Suppressor macrophage treated with lipopolysaccharide for 1 hour (primary cell): ENCODE results near the gene PARVG.

Source experiments
- DNase-seq, 3 donors: peaks; one replicate each; pipeline ENCODE4 v3.0.0-alpha.2; 2020 to 2022

PARVG gene

DNA sequence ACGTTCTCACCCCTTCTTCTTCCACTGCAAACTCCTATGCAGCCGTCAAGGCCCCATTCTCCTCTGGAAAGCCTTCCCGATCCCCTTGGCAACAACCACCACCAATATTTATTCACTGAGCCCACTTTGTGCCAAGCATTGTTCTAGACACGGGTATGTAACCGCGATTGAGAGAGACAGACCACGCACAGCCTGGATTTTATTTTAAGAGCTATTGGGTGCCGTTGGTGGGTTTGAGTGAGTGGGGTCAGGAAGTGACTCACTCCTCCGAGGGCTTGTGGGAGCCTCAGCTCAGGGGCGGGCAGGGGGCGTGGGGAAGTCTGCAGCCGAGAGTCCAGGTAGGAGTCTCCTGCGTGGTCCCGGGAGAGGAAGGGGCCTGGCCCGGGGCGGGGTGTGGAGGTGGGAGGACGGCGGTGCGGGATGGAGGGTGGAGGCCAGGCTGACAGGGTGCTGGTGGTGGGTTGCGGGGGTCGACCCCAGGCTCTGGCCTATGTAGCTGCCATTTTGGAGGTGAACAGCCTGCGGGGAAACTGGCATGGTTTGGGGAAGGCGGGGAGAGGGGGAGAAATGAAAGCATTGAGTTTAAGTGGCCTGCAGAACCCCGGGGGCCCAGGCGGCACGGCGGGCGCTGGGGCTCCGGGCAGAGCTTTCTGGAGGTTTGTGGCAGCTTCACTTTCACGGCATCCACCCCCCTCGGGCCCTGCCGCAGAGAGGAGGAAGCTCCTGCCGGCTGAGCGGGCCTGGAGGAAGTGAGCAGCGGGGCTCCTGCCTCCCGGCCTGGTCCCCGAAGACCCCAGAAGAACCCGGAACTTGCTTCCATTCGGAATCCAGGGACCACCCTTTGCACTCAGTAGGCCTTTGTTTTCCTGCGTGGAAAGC lies 547 bp downstream of the PARVG start:
- DNase-seq = peak; percentile 62 to 80 (median 67)

DNA sequence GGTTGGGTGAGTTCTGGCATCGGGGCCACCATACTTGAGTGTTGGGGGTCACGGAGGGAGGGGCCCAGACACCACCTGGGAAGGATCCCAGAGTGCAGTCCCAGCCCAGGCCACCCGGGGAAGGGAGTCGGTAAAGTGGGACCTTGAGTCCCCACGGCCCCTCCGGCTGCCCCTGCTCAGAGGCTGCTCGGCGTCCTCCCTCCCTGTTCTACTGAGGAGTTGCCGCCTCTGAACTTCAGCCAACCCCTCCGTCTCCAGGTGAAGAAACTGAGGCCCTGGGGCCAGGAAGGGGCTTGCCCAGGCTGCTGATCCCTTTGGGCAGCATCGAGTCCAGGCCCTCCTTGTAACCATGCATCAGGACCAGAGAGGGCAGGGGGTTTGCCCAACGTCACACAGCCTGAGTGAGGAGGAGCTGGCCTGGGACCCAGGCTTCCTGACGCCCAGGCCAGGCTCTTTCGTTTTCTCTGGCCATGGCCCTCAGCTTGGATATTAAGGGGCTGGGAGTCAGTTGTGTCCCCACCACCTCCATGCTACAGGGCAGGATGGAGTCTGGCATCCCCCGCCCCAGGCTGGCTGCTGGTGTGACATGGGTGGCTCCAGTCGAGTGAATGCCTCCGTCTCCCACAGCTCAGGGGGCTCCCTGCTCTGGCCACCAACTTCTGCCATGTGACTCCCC lies 1.3 kb downstream of the PARVG start:
- DNase-seq = peak in 2 of 3 donors; percentile 18 to 38

DNA sequence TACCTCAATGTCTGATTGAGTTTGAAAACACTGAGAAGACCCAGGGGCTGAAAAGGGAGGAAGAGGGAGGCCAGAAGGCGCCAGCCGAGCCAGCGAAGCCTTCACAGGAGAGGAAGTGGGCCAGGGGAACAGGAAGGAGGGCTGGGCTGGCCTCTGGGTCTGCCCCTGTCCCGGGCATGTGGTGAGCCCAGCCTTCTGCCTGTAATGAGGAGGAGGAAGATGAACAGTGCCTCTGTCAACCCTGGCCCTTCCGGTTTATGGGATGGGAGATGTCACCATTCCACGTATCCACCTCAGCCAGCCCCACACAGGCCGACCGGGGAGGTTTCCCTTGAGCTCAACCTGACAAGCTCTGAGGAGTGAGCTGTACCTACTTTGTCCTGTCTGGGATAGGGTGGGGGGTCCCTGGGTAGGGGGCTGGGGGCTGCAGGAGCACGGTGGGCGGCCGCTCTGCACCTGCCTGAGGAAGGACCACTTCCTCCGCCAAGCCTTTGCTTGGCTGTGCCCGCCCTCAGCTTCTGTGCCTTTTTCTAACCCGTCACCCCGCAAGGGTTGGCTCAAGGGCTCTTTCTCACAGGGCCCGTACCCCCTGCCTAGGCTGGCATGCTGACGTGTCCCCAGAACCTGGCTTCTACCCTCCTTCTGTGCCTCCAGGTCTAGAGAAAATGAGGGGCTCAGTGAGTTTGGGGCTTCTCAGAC lies 2.0 kb downstream of the PARVG start:
- DNase-seq = peak; percentile 74 to 87 (median 82)

DNA sequence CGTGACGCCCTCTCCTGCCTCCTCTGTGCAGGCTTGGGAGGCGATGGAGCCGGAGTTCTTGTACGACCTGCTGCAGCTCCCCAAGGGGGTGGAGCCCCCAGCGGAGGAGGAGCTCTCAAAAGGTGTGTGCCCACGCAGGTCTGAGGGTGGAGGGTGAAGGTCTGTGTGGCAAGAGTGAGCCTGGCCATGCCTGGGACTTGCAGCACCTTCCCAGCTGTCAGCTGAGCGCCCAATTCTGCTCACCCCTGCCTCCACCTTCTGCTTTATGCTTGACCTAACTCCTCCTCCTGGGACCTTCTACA lies 2.5 kb downstream of the PARVG start:
- DNase-seq = no peak

DNA sequence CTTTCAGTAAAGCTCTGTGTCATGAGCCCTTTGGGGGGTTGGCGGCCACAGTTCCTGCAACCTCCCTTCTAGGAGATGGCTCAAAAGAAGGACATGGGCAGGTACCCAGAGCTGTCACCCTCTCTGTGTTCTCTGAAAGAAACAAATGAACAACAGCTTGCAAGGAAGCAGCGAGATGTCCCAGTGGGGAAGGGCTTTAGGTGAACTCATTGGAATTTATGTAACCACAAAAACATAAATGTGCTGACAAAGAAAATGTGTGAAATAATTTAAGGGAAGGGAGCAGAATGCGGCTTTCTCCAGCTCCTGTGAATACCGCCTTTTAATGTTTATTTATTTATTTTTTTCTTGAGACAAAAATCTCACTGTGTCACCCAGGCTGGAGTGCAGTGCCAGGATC lies 3.3 kb downstream of the PARVG start:
- DNase-seq = no peak

DNA sequence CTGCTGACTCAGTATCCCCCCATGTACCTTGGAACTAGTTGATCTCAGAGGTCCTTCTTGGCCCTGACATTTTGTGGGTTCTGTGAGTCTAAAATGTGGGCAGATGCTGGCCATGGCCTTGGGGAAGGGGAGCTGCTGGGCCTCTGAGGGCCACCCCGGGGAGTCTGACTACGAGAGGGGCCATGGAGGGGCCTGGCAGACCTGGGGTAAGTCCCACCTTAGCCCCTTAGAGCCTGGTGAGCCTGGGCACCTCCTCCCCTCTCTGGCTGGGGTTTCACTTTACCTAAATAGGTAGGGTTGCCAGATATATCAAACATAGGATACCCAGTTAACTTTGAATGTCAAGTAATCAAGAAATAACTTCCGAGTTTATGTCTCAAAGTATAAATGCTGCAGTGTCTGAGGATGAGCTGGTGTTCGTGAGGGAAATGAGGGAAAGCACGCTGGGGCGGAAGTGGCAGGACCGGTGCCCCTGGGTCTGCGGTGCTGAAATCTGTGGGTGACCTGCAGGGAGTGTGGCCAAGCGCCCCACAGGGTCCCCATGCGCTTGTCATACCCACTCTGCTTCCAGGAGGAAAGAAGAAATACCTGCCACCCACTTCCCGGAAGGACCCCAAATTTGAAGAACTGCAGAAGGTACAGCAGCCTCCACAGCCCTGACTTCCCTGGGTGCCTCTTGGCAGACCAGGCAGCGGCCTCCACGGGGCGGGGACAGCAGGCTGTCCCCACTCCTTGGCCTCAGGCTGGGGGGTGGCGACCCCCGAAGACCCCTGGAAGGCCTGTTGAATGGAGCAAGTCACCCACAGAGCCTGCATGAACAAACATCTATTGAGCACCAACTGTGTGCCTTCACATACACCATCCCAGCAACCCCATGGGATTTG lies 4.8 kb downstream of the PARVG start:
- DNase-seq = no peak

DNA sequence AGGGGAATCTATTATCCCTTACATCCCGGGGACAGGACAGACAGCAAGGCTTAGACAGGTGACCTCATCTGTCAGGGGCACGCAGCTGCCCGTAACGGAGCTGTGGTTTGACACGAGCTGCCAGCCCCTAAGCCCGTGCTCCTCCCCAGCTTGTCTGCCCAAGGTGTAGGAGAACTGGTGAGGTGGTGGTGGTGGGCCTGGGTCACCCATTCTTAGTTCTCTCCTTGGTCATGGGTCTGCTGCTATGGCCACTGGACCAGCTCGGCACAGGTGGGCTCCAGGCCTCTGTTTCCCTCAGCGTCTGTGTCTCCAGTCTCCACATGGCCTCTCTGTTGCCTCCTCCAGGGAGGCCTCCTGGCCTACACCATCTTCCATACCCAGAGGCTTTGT lies 5.4 kb downstream of the PARVG start:
- no peak for DNase-seq

GRCh38 chr22:44186737-44187136 lies 6.0 kb downstream of the PARVG start:
- no peak for DNase-seq

- DNase-seq = no peak
Measured at GRCh38 chr22:44187652-44188230, 7.0 kb downstream of the PARVG start.

- DNase-seq = no peak
Measured at GRCh38 chr22:44188316-44188715, 7.6 kb downstream of the PARVG start.

DNA sequence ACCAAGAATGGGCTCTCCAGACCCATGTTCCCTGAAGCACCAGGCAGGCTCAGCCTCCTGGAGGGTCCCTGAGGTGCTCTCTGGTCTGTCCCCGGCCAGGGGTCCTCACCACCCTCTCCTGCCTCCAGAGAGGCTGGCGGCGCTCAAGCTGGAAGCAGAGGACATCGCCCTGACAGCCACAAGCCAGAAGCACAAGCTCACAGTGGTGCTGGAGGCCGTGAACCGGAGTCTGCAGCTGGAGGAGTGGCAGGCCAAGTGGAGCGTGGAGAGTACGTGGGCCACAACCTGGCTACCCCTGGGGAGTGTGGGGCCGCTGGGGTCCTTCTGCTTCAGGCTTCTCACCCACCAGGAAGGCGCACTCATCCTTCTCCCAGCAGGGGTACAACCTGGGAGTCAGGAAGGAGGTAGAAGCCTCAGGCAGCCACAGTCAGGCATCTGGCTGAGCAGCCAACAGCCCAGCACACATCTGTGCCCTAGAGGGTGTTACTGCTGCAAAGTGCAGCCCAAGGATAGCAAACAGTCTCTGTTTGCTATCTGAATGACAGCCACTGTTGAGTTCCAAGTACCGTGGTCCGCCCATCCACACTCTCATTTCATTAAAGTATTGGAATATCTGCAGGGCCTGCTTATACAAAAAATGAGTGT lies 8.4 kb downstream of the PARVG start:
- DNase-seq = no peak

DNA sequence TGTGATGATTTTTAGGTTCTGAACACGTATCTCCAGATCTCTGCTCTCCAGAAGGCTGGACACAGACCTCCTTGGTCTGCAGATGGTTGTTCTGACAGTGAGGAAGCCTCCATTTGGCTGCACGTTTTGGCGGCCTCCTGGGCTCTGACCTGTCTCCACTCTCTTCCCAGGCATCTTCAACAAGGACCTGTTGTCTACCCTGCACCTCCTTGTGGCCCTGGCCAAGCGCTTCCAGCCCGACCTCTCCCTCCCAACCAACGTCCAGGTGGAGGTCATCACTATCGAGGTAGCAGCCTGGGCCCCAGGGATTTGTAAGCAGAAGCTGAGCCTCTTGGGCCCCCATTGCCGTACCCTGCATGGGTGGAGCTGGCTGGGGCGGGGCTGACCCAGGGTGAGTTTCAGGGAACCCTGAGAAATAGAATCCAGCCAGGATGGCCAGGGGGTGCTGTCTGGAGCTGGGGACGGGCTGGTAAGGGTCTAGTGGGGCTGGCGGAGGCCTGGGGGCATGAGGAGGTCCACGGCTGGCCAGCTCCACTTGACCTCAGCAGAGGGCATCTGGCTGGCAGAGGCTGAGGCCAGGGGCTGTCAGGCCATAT lies 9.8 kb downstream of the PARVG start:
- no peak for DNase-seq

DNA sequence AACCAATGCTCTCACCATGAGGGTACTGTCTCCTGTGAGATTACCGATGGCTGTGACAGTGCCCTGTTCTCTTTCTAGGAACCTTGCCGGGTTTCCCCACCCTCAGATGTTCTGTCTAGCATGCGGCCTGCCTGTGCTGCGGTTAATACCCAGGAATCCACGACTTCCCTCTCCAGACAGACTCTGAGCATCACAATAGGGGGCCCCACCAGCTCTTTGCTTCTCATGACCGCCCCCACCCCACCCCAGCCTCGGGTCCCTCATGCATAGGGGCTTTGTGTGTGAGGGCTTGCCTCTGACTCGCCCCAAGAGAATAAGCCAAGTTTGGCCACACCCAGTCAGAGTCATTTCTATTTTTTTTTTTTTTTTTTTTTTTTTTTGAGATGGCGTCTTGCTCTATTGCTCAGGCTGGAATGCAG lies 10.3 kb downstream of the PARVG start:
- peak; percentile 35 to 51 (median 46) for DNase-seq

- peak; percentile 67 to 82 (median 68) for DNase-seq
Measured at GRCh38 chr22:44192098-44192815, 11.5 kb downstream of the PARVG start.

- no peak for DNase-seq
Measured at GRCh38 chr22:44192816-44193534, 12.2 kb downstream of the PARVG start.

DNA sequence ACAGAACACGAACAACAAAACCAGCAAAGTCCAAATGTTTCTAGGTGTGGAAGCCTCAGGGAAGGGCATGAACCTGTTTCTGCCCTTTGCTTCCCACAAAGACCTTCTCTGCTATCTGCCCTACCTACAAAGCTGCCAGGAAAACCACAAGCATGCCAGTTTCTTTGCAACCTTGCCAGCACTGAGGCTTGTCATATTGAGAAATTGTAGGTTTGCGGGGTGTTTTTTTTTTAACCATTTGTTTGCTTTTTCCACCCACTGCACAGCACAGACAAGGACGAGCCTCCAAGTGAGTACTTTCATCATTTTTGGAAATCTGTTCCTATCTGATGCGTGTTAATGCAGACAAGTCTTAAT lies 12.8 kb downstream of the PARVG start:
- no peak for DNase-seq

DNA sequence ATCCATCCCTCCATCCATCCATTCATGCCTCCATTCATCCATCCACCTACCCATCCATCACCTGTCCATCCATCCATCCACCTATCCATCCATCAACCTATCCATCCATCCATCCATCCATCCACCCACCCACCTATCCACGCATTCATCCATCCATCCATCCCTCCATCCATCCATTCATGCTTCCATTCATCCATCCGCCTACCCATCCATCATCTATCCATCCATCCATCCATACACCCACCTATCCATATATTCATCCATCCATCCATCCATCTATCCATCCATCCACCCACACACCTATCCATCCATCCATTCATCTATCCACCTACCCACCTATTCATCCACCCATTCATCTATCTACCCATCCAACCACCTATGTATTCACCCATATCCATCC lies 13.8 kb downstream of the PARVG start:
- no peak for DNase-seq

DNA sequence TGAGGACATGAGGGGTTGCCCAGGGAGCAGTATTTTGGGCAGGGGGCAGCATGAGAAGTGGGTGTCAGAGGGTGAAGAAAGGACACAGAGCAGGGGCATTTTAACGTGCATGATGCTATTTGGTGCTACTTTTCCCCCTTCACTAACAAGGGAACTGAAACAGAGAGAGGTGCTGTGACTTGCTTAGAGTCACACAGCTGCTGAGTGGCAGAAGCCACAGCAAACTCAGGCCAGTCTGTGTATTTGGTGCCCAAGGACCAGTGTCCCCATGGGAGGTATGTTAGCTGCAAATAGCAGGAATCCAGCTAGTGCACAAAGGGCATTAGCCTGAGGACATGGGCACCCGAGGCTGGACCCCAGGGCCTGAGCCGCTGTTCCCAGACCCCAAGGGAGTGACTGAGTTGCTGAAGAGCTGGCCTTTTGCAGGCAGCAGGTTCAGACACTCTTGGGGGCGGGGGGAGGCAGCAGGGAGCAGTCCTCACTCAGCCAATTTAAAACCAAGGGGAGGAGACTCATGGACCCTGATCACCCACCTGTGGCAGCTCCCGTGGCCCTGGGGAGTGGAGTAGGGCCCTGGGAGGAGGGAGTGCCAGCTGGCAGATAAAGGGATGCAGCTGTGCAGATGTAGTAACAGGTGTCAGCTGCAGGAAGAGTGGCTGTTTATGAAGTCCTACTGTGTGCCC lies 14.6 kb downstream of the PARVG start:
- no peak for DNase-seq

- DNase-seq = no peak
Measured at GRCh38 chr22:44196241-44196640, 15.5 kb downstream of the PARVG start.

DNA sequence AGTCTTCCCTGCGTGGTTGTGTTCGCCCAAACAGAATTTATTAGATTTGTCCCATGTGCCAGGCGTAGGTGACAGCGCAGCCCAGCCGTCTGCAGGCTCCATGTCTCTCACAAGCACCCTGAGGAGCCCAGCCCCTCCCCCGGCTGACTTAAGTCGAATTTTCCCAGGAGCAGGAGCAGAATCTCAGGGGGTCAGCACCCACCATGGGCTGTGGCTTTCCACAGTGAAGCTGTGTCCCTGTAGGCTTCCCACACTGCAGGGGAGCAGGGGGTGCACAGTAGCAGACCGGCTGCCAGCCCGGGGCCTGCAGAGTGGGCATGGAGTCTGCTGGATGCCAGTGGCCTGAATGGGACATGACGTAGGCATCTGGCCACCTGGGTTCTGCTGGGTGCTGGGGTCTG lies 16.0 kb downstream of the PARVG start:
- DNase-seq = no peak
